PC-9 (cell line): ENCODE results near the gene RRH.

Source experiments
- EZH2 ChIP-seq: fragments of 200-600 bp; sonication (generic); IDR thresholded peaks from 2 replicates; pipeline ENCODE4 v1.8.0; 2017; ENCODE audit warnings: antibody characterized with exemption, low read depth
- TF ChIP-seq, protein P1 (sequence below): fragments of 200-600 bp; sonication (generic); conservative IDR thresholded peaks from 2 replicates; pipeline ENCODE4 v1.6.1; 2017; ENCODE audit warnings: mixed run types, antibody characterized with exemption, mild to moderate bottlenecking, moderate library complexity

- TF ChIP-seq, protein P1, sequence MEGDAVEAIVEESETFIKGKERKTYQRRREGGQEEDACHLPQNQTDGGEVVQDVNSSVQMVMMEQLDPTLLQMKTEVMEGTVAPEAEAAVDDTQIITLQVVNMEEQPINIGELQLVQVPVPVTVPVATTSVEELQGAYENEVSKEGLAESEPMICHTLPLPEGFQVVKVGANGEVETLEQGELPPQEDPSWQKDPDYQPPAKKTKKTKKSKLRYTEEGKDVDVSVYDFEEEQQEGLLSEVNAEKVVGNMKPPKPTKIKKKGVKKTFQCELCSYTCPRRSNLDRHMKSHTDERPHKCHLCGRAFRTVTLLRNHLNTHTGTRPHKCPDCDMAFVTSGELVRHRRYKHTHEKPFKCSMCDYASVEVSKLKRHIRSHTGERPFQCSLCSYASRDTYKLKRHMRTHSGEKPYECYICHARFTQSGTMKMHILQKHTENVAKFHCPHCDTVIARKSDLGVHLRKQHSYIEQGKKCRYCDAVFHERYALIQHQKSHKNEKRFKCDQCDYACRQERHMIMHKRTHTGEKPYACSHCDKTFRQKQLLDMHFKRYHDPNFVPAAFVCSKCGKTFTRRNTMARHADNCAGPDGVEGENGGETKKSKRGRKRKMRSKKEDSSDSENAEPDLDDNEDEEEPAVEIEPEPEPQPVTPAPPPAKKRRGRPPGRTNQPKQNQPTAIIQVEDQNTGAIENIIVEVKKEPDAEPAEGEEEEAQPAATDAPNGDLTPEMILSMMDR: peak; percentile 66
- no peak for TF ChIP-seq EZH2
Measured at GRCh38 chr4:109826719-109827118, 1.1 kb upstream of the RRH start.
